ENCODE results near the gene GPR148.

GRCh38 chr2:130720528-130720927 lies 8.3 kb upstream of the GPR148 start:
- TF ChIP-seq CTCF (conservative IDR thresholded peaks at IDR 0.05; ENCODE audit: low read depth, low read length) (no peak), RCOR1 (IDR thresholded peaks at IDR 0.05; ENCODE audit: insufficient replicate concordance, low read length) (no peak), BHLHE40 (IDR thresholded peaks at IDR 0.05; ENCODE audit: low read depth, low read length) (no peak)

Data from IMR-90 (cell line).